ENCODE results near the gene KRTAP4-1. TPM values are rescaled to one million over a fixed set of nuclear protein-coding genes. Genes with fewer than 3 reads are reported as not detected.
"Not testable (repeated sequence)": the region's sequence is repeated elsewhere in the genome, so short reads cannot be mapped to it uniquely, and the experiment has no call there.

KRTAP4-1 gene
- total RNA-seq, 1 experiment from 2014 or later: not detected

GRCh38 chr17:41196068-41196467 lies 11.4 kb upstream of the KRTAP4-1 start:
- no peak overlapping the region for H3K27ac ChIP-seq (ENCODE audit: low read length)
- H3F3A ChIP-seq (ENCODE audit: low read length, unreplicated experiment): no peaks in the 10 kb centered on the region
- ChIA-PET POLR2A (ENCODE audit: unreplicated experiment) (no interaction called here), CTCF (no interaction called here)
- BruUV-seq (replicated peaks): no TSS peak
- ATAC-seq (no peak), DNase-seq (no peak)
- no peaks in the 10 kb centered on the region for H3K27me3 ChIP-seq (ENCODE audit: low read length)
- no peaks in the 10 kb centered on the region for H3K9me2 ChIP-seq (replicated peaks; ENCODE audit: low read length)
- intact Hi-C loops (cut with micrococcal nuclease): no loop called here
- H3K4me1 ChIP-seq (ENCODE audit: insufficient read depth, low read length): no peaks in the 10 kb centered on the region
- TF ChIP-seq EZH2 (IDR thresholded peaks at IDR 0.05; ENCODE audit: low read length, unreplicated experiment) (no peak), CTCF (conservative IDR thresholded peaks at IDR 0.05; ENCODE audit: low read depth, low read length) (no peak), EZH2phosphoT487 (IDR thresholded peaks at IDR 0.05; ENCODE audit: borderline replicate concordance, low read length) (no peak)
- no peak overlapping the region for H3K4me2 ChIP-seq (ENCODE audit: low read length)
- H4K20me1 ChIP-seq (ENCODE audit: low read length): no peaks in the 10 kb centered on the region
- H3K4me3 ChIP-seq (ENCODE audit: low read length): no peak overlapping the region
- no peaks in the 10 kb centered on the region for H3K36me3 ChIP-seq (ENCODE audit: low read depth, low read length)
- H2AFZ ChIP-seq (ENCODE audit: low read length): no peak overlapping the region
- no peak overlapping the region for H3K9ac ChIP-seq (ENCODE audit: low read length)
- no peaks in the 10 kb centered on the region for H3K79me2 ChIP-seq (ENCODE audit: low read length)
- H3K9me3 ChIP-seq (ENCODE audit: low read length): no peaks in the 10 kb centered on the region

GRCh38 chr17:41190328-41190727 lies 5.6 kb upstream of the KRTAP4-1 start:
- intact Hi-C loops (cut with micrococcal nuclease): no loop called here
- POLR2A ChIA-PET (ENCODE audit: unreplicated experiment): no interaction called here
- CTCF ChIA-PET: no interaction called here

GRCh38 chr17:41189837-41190318 lies 5.2 kb upstream of the KRTAP4-1 start, which contains the start of gene KRTAP9-1:
Gene KRTAP9-1, plus strand, starts transcription at chr17:41189887. Its CDS starts 0 bp downstream, at chr17:41189887.
- H3K9me2 ChIP-seq (replicated peaks; ENCODE audit: low read length); H3K27me3 ChIP-seq (ENCODE audit: low read length); H2AFZ ChIP-seq (ENCODE audit: low read length); CTCF ChIA-PET; DNase-seq; POLR2A ChIA-PET (ENCODE audit: unreplicated experiment); BruUV-seq (replicated peaks); H3K36me3 ChIP-seq (ENCODE audit: low read depth, low read length); H3K27ac ChIP-seq (ENCODE audit: low read length); intact Hi-C loops (cut with micrococcal nuclease); H3K9me3 ChIP-seq (ENCODE audit: low read length); H3K4me3 ChIP-seq (ENCODE audit: low read length); H4K20me1 ChIP-seq (ENCODE audit: low read length); H3K79me2 ChIP-seq (ENCODE audit: low read length); ATAC-seq; H3F3A ChIP-seq (ENCODE audit: low read length, unreplicated experiment); H3K4me1 ChIP-seq (ENCODE audit: insufficient read depth, low read length); H3K9ac ChIP-seq (ENCODE audit: low read length); H3K4me2 ChIP-seq (ENCODE audit: low read length): not testable (repeated sequence)

More at GRCh38 chr17:41190328-41190727, 5.6 kb upstream of the KRTAP4-1 start:
- Histone ChIP-seq H3K9ac (ENCODE audit: low read length) (no peak overlapping the region), H3K27me3 (ENCODE audit: low read length) (no peaks in the 10 kb centered on the region), H2AFZ (ENCODE audit: low read length) (no peak overlapping the region), H3K9me3 (ENCODE audit: low read length) (no peaks in the 10 kb centered on the region), H3K4me2 (ENCODE audit: low read length) (no peak overlapping the region), H3K4me1 (ENCODE audit: insufficient read depth, low read length) (no peaks in the 10 kb centered on the region), H3F3A (ENCODE audit: low read length, unreplicated experiment) (no peaks in the 10 kb centered on the region), H3K4me3 (ENCODE audit: low read length) (no peak overlapping the region), H3K36me3 (ENCODE audit: low read depth, low read length) (no peaks in the 10 kb centered on the region), H4K20me1 (ENCODE audit: low read length) (no peaks in the 10 kb centered on the region), H3K9me2 (replicated peaks; ENCODE audit: low read length) (no peaks in the 10 kb centered on the region), H3K79me2 (ENCODE audit: low read length) (no peaks in the 10 kb centered on the region), H3K27ac (ENCODE audit: low read length) (no peak overlapping the region)
- no peak for DNase-seq
- no TSS peak for BruUV-seq (replicated peaks)
- no peak for ATAC-seq
- TF ChIP-seq EZH2phosphoT487 (IDR thresholded peaks at IDR 0.05; ENCODE audit: borderline replicate concordance, low read length): no peak
- TF ChIP-seq CTCF (conservative IDR thresholded peaks at IDR 0.05; ENCODE audit: low read depth, low read length): no peak
- no peak for TF ChIP-seq EZH2 (IDR thresholded peaks at IDR 0.05; ENCODE audit: low read length, unreplicated experiment)

Measured in PC-3 (cell line).